ENCODE results near the gene SLC12A6.

GRCh38 chr15:34213690-34214089 is 123.9 kb downstream of the SLC12A6 start:
- TF ChIP-seq CTCF (IDR thresholded peaks at IDR 0.05) (no peak), POLR2A (IDR thresholded peaks at IDR 0.05) (no peak), EP300 (IDR thresholded peaks at IDR 0.05) (no peak)

Data from sigmoid colon (tissue), 4 donors.